K562 (cell line): Measurements from ENCODE around the gene NFYC. TPM values are rescaled to one million over a fixed set of nuclear protein-coding genes. Genes with fewer than 3 reads are reported as not detected.

Source experiments
- ATAC-seq: fragments of 200-7000 bp; cut with Tn5 transposase; 3 replicates; pipeline ENCODE4 v1.9.1; 2020; ENCODE audit warnings: moderate library complexity
- BruUV-seq: library from RNA; stranded (reverse); fragments of 400-500 nt; replicated peaks from 2 replicates; lab custom pipeline; 2021; lab: Mats Ljungman, UMichigan
- CTCF ChIA-PET: fragments of 300-600 bp; formaldehyde crosslinking; extraction: SDS; loops from one replicate; lab custom pipeline; 2021; ENCODE audit warnings: low intra/inter-chr PET ratio; lab: Yijun Ruan, JAX
- POLR2A ChIA-PET: fragments of 300-600, 350-650 bp; sonication (Branson Sonifier 250); formaldehyde crosslinking; extraction: SDS; loops from one replicate; lab custom pipeline; 2021; ENCODE audit warnings: antibody characterized with exemption, inconsistent platforms; lab: Yijun Ruan, JAX
- DNase-seq, 4 experiments: peaks; one replicate each; pipeline versions ENCODE4 v3.0.0 to v3.0.0-alpha.2; 2011 to 2018; ENCODE audit warnings: low spot score in 3 of 4, mixed read lengths in 3 of 4; ENCODE audit errors: extremely low read depth in 1 of 4
- FAIRE-seq: peaks from 2 replicates; lab custom pipeline; 2011; peaks lifted over from hg19 to GRCh38; lab: Jason Lieb, UNC
- H2AFZ ChIP-seq: 2 replicates; pipeline ENCODE4 v1.6.0; 2011; ENCODE audit warnings: low read depth, low read length, control low read depth, inconsistent platforms
- H3K27ac ChIP-seq: fragments of 200-600 bp; 3 replicates; pipeline ENCODE4 v1.8.0; 2011; ENCODE audit warnings: low read depth, mild to moderate bottlenecking, control low read depth, inconsistent platforms, low read length, moderate library complexity, mixed read lengths; ENCODE audit errors: extremely low read depth
- H3K27me3 ChIP-seq, 2 experiments: fragments of 300-600 bp in 1 of 2; 2 replicates in 1 of 2; 3 replicates in 1 of 2; pipeline versions ENCODE4 v1.6.0 to v1.8.0; 2011; ENCODE audit warnings: inconsistent platforms in 2 of 2, low read length in 2 of 2, mild to moderate bottlenecking in 1 of 2, mixed read lengths in 1 of 2, moderate library complexity in 1 of 2; ENCODE audit not compliant: control insufficient read depth in 2 of 2, insufficient read depth in 2 of 2
- H3K36me3 ChIP-seq: fragments of 300-600 bp; 3 replicates; pipeline ENCODE4 v1.8.0; 2011; ENCODE audit warnings: mild to moderate bottlenecking, low read length, inconsistent platforms; ENCODE audit not compliant: control insufficient read depth, insufficient read depth
- H3K4me1 ChIP-seq, 2 experiments: fragments of 200-600 bp in 1 of 2; replicated peaks in 1 of 2; 2 replicates in 1 of 2; 3 replicates in 1 of 2; pipeline versions ENCODE4 v1.5.1 to v1.8.0; 2011; ENCODE audit warnings: inconsistent platforms in 2 of 2, low read length in 2 of 2, mild to moderate bottlenecking in 1 of 2, mixed read lengths in 1 of 2, moderate library complexity in 1 of 2; ENCODE audit not compliant: control insufficient read depth in 2 of 2, insufficient read depth in 2 of 2
- H3K4me2 ChIP-seq: 2 replicates; pipeline ENCODE4 v1.6.1; 2011; ENCODE audit warnings: low read length, control low read depth, inconsistent platforms, mixed read lengths; ENCODE audit not compliant: insufficient read depth
- H3K4me3 ChIP-seq: fragments of 200-600 bp; sonication (generic), shearing (Covaris generic); 2 replicates; pipeline ENCODE4 v1.5.1; 2016; ENCODE audit warnings: control low read depth, inconsistent platforms
- H3K79me2 ChIP-seq: fragments of 200-600 bp; 3 replicates; pipeline ENCODE4 v1.8.0; 2011; ENCODE audit warnings: low read length, inconsistent platforms; ENCODE audit not compliant: control insufficient read depth, insufficient read depth
- H3K9ac ChIP-seq, 2 experiments: 2 replicates each; pipeline versions ENCODE4 v1.6.0 to v1.6.1; 2011; ENCODE audit warnings: low read depth in 2 of 2, low read length in 2 of 2, control low read depth in 1 of 2, inconsistent platforms in 1 of 2, mild to moderate bottlenecking in 1 of 2, mixed read lengths in 1 of 2; ENCODE audit not compliant: insufficient read depth in 1 of 2
- H3K9me1 ChIP-seq: one replicate; pipeline ENCODE4 v1.6.0; 2011; ENCODE audit warnings: inconsistent platforms, mild to moderate bottlenecking, low read length, moderate library complexity; ENCODE audit not compliant: control insufficient read depth, insufficient read depth
- H3K9me3 ChIP-seq: replicated peaks from 2 replicates; pipeline ENCODE4 v1.5.1; 2011; ENCODE audit warnings: low read depth, low read length, inconsistent platforms; ENCODE audit not compliant: control insufficient read depth, insufficient read depth
- H4K20me1 ChIP-seq: replicated peaks from 2 replicates; pipeline ENCODE4 v1.6.1; 2011; ENCODE audit warnings: low read length, inconsistent platforms, mixed read lengths; ENCODE audit not compliant: control insufficient read depth, insufficient read depth
- ESRRA ChIP-seq: fragments of 450-650 bp; IDR thresholded peaks from 2 replicates; pipeline ENCODE4 v1.6.1; 2014; ENCODE audit warnings: low read depth, mild to moderate bottlenecking, moderate library complexity, borderline replicate concordance
- FUS ChIP-seq: fragments of 200-400 bp; formaldehyde crosslinking; optimal IDR thresholded peaks from 2 replicates; pipeline ENCODE3; 2017; ENCODE audit warnings: low read depth, low read length
- MAFG ChIP-seq: fragments of 450-650 bp; conservative IDR thresholded peaks from 2 replicates; pipeline ENCODE4 v1.6.1; 2016; ENCODE audit warnings: missing genetic modification characterization, missing compliant biosample characterization
- PHTF2 ChIP-seq: fragments of 250-450 bp; sonication (Bioruptor Pico); IDR thresholded peaks from 2 replicates; pipeline ENCODE4 v1.5.0; 2021; ENCODE audit warnings: mild to moderate bottlenecking
- SMAD4 ChIP-seq: fragments of 250-450 bp; sonication (Bioruptor Pico); conservative IDR thresholded peaks from 2 replicates; pipeline ENCODE4 v1.8.0; 2021; ENCODE audit warnings: inconsistent platforms, mild to moderate bottlenecking, moderate library complexity
- TCF7 ChIP-seq: sonication (generic); IDR thresholded peaks from 2 replicates; pipeline ENCODE4 v1.6.1; 2016; ENCODE audit warnings: antibody characterized with exemption, borderline replicate concordance
- TEAD4 ChIP-seq, 2 experiments: sonication (generic) in 1 of 2; formaldehyde crosslinking in 1 of 2; IDR thresholded peaks; 2 replicates each; pipeline versions ENCODE4 v1.6.1 to v1.8.0; 2012 to 2022; ENCODE audit warnings: borderline replicate concordance in 1 of 2, inconsistent platforms in 1 of 2, low read length in 1 of 2, mild to moderate bottlenecking in 1 of 2, missing genetic modification reagents in 1 of 2
- WGBS: fragments of 100-300 bp; shearing (Covaris generic); methylation state at CpG from one replicate; pipeline ENCODE4 v1.1.6; 2016; ENCODE audit warnings: low coverage, mixed read lengths; ENCODE audit not compliant: insufficient coverage; ENCODE audit errors: missing lambda C conversion rate; 5-methylcytosine and 5-hydroxymethylcytosine counted together
- in situ Hi-C: fragments of 300-500 bp; cut with MboI; formaldehyde crosslinking; loops from 4 replicates; pipeline ENCODE4 v1.15.0; 2018; ENCODE audit warnings: inconsistent platforms, mixed read lengths
- intact Hi-C: fragments of 100-400 bp; cut with micrococcal nuclease; formaldehyde crosslinking; loops from 2 replicates; pipeline ENCODE4 v1.14.2; 2022
- polyA plus RNA-seq, 8 experiments: library from polyadenylated mRNA; depleted of rRNA in 4 of 8; stranded (reverse) in 5 of 8; unstranded in 3 of 8; fragments of >200 nt; fragmentation: Nextera tagmentation in 2 of 8; fragmentation: Illumina TruSeq in 1 of 8; extraction: Ambion mirVana in 2 of 8; extraction: Trizol in 1 of 8; gene quantifications; 2 replicates each; pipeline versions ENCODE4 v1.2.1 to v1.2.3, GENCODE V29; 2011 to 2014; ENCODE audit warnings: inconsistent platforms in 1 of 8, missing spikeins in 1 of 8
- total RNA-seq, 7 experiments: library from RNA; depleted of rRNA in 6 of 7; stranded (reverse); fragments of >200 nt in 6 of 7; fragmentation: Illumina TruSeq in 2 of 7; extraction: Trizol in 2 of 7; gene quantifications; 2 replicates each; pipeline versions ENCODE4 v1.2.1 to v1.2.3, GENCODE V29; 2011 to 2021; ENCODE audit warnings: low replicate concordance in 1 of 7

The NFYC gene
- total and polyA plus RNA-seq, 9 of the 15 experiments (the other 6 are each of a cell fraction or from before 2014, with no cell fraction given), result 4.8 to 59.8 (median 41.1) TPM

DNA sequence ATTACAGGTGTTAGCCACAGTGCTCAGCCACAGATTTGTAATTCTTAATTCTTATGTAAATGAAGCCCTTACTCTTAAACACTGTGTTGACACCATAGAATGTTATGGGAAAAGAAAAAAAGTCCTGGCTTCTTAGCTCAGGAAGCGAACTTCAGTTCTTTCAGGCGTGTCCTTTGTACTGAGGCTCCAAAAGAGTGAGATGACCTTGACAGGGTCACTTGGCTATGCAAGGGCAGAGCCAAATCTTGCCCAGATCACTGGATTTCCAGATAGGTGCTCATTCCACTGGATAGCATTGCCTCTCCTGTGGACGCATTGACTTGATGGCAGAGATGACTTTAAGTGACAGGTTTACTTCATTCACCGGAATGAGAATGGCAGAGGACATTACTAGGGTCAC is 4.8 kb downstream of the NFYC start:
- in situ Hi-C loops, result no loop called here
- Histone ChIP-seq H3K9ac (peak overlapping the region in 1 of 2 experiments; percentile 11; a peak in 1 of 4 replicates), H3K79me2 (peaks cover 95% of the 10 kb centered on the region), H3K9me3 (no peaks in the 10 kb centered on the region), H3K27ac (peak overlapping the region; percentile 19; the same call in 1 of the 3 replicates), H2AFZ (no peak overlapping the region), H3K9me1 (no peaks in the 10 kb centered on the region), H4K20me1 (no peaks in the 10 kb centered on the region), H3K4me3 (no peak overlapping the region), H3K4me2 (no peak overlapping the region), H3K4me1 (peaks cover 8 to 42% of the 10 kb centered on the region in 2 experiments), H3K36me3 (peaks cover 12% of the 10 kb centered on the region; the same call in 2 of the 3 replicates), H3K27me3 (no peaks in the 10 kb centered on the region)
- ATAC-seq (no peak), DNase-seq (no peak), FAIRE-seq (no peak)
- no TSS peak for BruUV-seq
- intact Hi-C loops, result no loop called here
- no peak for TF ChIP-seq PHTF2 (CRISPR knock-in tag)
- no peak for TF ChIP-seq FUS
- TF ChIP-seq TEAD4 (IDR thresholded peaks at IDR 0.05; ENCODE audit: low read length), result no peak
- TF ChIP-seq TEAD4 (CRISPR knock-in tag; IDR thresholded peaks at IDR 0.05; ENCODE audit: borderline replicate concordance), result no peak
- no peak for TF ChIP-seq TCF7
- peak; percentile 90 for TF ChIP-seq ESRRA
- 83% methylated on average over 4 of the region's 4 CpGs for WGBS
- ChIA-PET POLR2A (interaction anchor here (11.9 kb wide), 1 partner anchor 9 kb away, joined by 212 read pairs; no protein-coding TSS in a partner anchor), CTCF (no interaction called here)

DNA sequence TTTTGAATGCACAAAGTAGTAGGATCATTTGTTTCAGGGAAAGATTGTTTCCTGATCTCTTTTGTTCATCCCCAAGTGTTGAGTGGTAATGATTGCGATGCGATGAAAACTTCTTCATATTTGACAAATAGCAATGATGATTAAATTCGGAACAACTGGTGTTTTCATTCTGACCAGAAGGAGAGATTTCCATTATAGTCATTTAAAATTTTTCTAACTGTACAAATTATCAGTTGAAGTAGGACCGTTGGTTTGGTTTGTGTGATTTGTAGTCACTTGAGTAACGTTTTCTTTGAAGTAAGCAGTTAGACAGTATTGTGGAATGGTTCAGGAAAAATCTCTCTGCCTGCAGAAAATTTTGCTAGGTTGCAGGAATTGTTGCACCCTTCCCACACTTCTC is 5.9 kb downstream of the NFYC start:
- WGBS, result 64% methylated on average over 5 of the region's 5 CpGs
- Histone ChIP-seq H3K4me2 (no peak overlapping the region), H3K4me3 (no peak overlapping the region)
- no peak for ATAC-seq
- no TSS peak for BruUV-seq
- in situ Hi-C loops, result no loop called here
- TF ChIP-seq MAFG (tag) (0 out of 2 replicates have a peak, but pooled peaks have one; percentile 8), SMAD4 (CRISPR knock-in tag) (no peak)
- TF ChIP-seq, all 486 proteins: peak for 1
- intact Hi-C loops, result no loop called here
- no peaks in the 10 kb centered on the region for H3K9me3 ChIP-seq
- H3K27ac ChIP-seq, result no peak overlapping the region
- no peaks in the 10 kb centered on the region for H3K9me1 ChIP-seq
- FAIRE-seq (no peak), DNase-seq (no peak)
- H3K27me3 ChIP-seq, result no peaks in the 10 kb centered on the region
- no peak overlapping the region for H2AFZ ChIP-seq
- H4K20me1 ChIP-seq, result no peaks in the 10 kb centered on the region
- no peak overlapping the region for H3K9ac ChIP-seq
- H3K36me3 ChIP-seq, result peaks cover 12% of the 10 kb centered on the region; the same call in 2 of the 3 replicates
- peaks cover 0 to 42% of the 10 kb centered on the region in 2 experiments; a peak in 4 of 5 replicates for H3K4me1 ChIP-seq
- CTCF ChIA-PET, result no interaction called here
- POLR2A ChIA-PET, result interaction anchor here (11.9 kb wide), 1 partner anchor 8 kb away, joined by 212 read pairs; no protein-coding TSS in a partner anchor
- H3K79me2 ChIP-seq, result peaks cover 96% of the 10 kb centered on the region
